Endothelial cell of umbilical vein (primary cell): ENCODE data around the gene RAB3GAP2. TPM values are rescaled to one million over a fixed set of nuclear protein-coding genes. Genes with fewer than 3 reads are reported as not detected.
A peak's percentile ranks its signal among the peaks of the same experiment; 100 is the strongest.

Experiments used
- BruUV-seq: library from RNA; stranded (reverse); fragments of 400-500 nt; replicated peaks from 2 replicates; lab custom pipeline; 2021; lab: Mats Ljungman, UMichigan
- CTCF ChIA-PET: fragments of 300-600, 350-600 bp; sonication (Branson Sonifier 250); formaldehyde crosslinking; loops from one replicate; lab custom pipeline; 2021; ENCODE audit warnings: antibody characterized with exemption, inconsistent platforms; lab: Charles Lee
- POLR2A ChIA-PET: fragments of 300-600, 350-600 bp; sonication (Branson Sonifier 250); formaldehyde crosslinking; loops from one replicate; lab custom pipeline; 2021; ENCODE audit warnings: antibody characterized with exemption, inconsistent platforms; lab: Charles Lee
- DNase-seq: peaks from one replicate; pipeline ENCODE4 v3.0.0-alpha.2; 2011; ENCODE audit warnings: low read depth, low spot score
- FAIRE-seq: peaks from 2 replicates; lab custom pipeline; 2011; peaks lifted over from hg19 to GRCh38; lab: Jason Lieb, UNC
- H2AFZ ChIP-seq: 2 replicates; pipeline ENCODE4 v1.6.0; 2012; ENCODE audit warnings: low read depth, low read length, control low read depth, inconsistent platforms
- H3K27ac ChIP-seq: 2 replicates; pipeline ENCODE4 v1.5.1; 2011; ENCODE audit warnings: low read depth, mild to moderate bottlenecking, control low read depth, low read length, moderate library complexity; ENCODE audit not compliant: insufficient read depth
- H3K27me3 ChIP-seq, 2 experiments: 2 replicates each; pipeline versions ENCODE4 v1.6.0 to v1.6.1; 2011; ENCODE audit warnings: low read length in 2 of 2, mixed read lengths in 1 of 2; ENCODE audit not compliant: control insufficient read depth in 2 of 2, insufficient read depth in 2 of 2
- H3K36me3 ChIP-seq, 2 experiments: 2 replicates in 1 of 2; 3 replicates in 1 of 2; pipeline ENCODE4 v1.5.1; 2011; ENCODE audit warnings: low read length in 2 of 2, mild to moderate bottlenecking in 1 of 2, moderate library complexity in 1 of 2; ENCODE audit not compliant: control insufficient read depth in 2 of 2, insufficient read depth in 2 of 2; ENCODE audit errors: extremely low read depth in 1 of 2
- H3K4me1 ChIP-seq: 3 replicates; pipeline ENCODE4 v1.5.1; 2011; ENCODE audit warnings: mild to moderate bottlenecking, low read length; ENCODE audit not compliant: control insufficient read depth, insufficient read depth; ENCODE audit errors: extremely low read depth
- H3K4me2 ChIP-seq: 2 replicates; pipeline ENCODE4 v1.6.1; 2011; ENCODE audit warnings: low read length, control low read depth, mixed read lengths; ENCODE audit not compliant: insufficient read depth
- H3K4me3 ChIP-seq, 3 experiments: fragments of 200-600 bp in 1 of 3; sonication (generic), shearing (Covaris generic) in 1 of 3; replicated peaks in 1 of 3; 2 replicates each; pipeline ENCODE4 v1.5.1; 2011 to 2016; ENCODE audit warnings: control low read depth in 3 of 3, low read length in 3 of 3, mild to moderate bottlenecking in 2 of 3, inconsistent platforms in 1 of 3, low read depth in 1 of 3, moderate library complexity in 1 of 3; ENCODE audit not compliant: insufficient read depth in 1 of 3
- H3K79me2 ChIP-seq: 2 replicates; pipeline ENCODE4 v1.6.0; 2012; ENCODE audit warnings: low read length, inconsistent platforms; ENCODE audit not compliant: control insufficient read depth, insufficient read depth
- H3K9ac ChIP-seq: replicated peaks from 2 replicates; pipeline ENCODE3; 2011; ENCODE audit warnings: low read length, control low read depth; ENCODE audit not compliant: insufficient read depth; ENCODE audit errors: extremely low read depth
- H3K9me1 ChIP-seq: replicated peaks from 3 replicates; pipeline ENCODE4 v1.6.0; 2011; ENCODE audit warnings: mild to moderate bottlenecking, low read length; ENCODE audit not compliant: control insufficient read depth, insufficient read depth; ENCODE audit errors: extremely low read depth
- H3K9me3 ChIP-seq: replicated peaks from 2 replicates; pipeline ENCODE4 v1.5.1; 2012; ENCODE audit warnings: low read length, inconsistent platforms; ENCODE audit not compliant: control insufficient read depth, insufficient read depth
- H4K20me1 ChIP-seq: replicated peaks from 2 replicates; pipeline ENCODE3; 2011; ENCODE audit warnings: mild to moderate bottlenecking, low read length; ENCODE audit not compliant: control insufficient read depth, insufficient read depth; ENCODE audit errors: extremely low read depth
- CTCF ChIP-seq, 2 donors: IDR thresholded peaks; 1 replicate in 1 of 2; 2 replicates in 1 of 2; pipeline ENCODE4 v1.5.1; 2011; ENCODE audit warnings: low read length in 2 of 2, mild to moderate bottlenecking in 2 of 2, moderate library complexity in 2 of 2, control low read depth in 1 of 2, inconsistent platforms in 1 of 2, low read depth in 1 of 2; ENCODE audit not compliant: insufficient read depth in 1 of 2; ENCODE audit errors: extremely low read depth in 1 of 2
- EZH2 ChIP-seq: IDR thresholded peaks from 2 replicates; pipeline ENCODE4 v1.6.1; 2012; ENCODE audit warnings: borderline replicate concordance, low read depth, mild to moderate bottlenecking, moderate library complexity, low read length, inconsistent platforms; ENCODE audit not compliant: severe bottlenecking
- FOS ChIP-seq: IDR thresholded peaks from 2 replicates; pipeline ENCODE4 v1.6.1; 2011; ENCODE audit warnings: mild to moderate bottlenecking, low read length, moderate library complexity, borderline replicate concordance; ENCODE audit not compliant: insufficient read depth
- GATA2 ChIP-seq: IDR thresholded peaks from 2 replicates; pipeline ENCODE4 v1.7.0; 2011; ENCODE audit warnings: low read depth, mild to moderate bottlenecking, moderate library complexity, mixed read lengths, low read length; ENCODE audit not compliant: insufficient read length, insufficient read depth
- JUN ChIP-seq: IDR thresholded peaks from 2 replicates; pipeline ENCODE4 v1.6.1; 2011; ENCODE audit warnings: borderline replicate concordance, low read depth; ENCODE audit not compliant: insufficient read length, insufficient read depth
- MYC ChIP-seq: IDR thresholded peaks from one replicate; pipeline ENCODE4 v1.6.1; 2011; ENCODE audit warnings: mild to moderate bottlenecking, low read depth, low read length
- POLR2A ChIP-seq: IDR thresholded peaks from 2 replicates; pipeline ENCODE4 v1.6.1; 2012; ENCODE audit warnings: low read depth, mild to moderate bottlenecking, control low read depth, low read length
- POLR2AphosphoS5 ChIP-seq: IDR thresholded peaks from 2 replicates; pipeline ENCODE4 v1.6.1; 2012; ENCODE audit warnings: low read depth, mild to moderate bottlenecking, control low read depth, low read length, moderate library complexity; ENCODE audit not compliant: insufficient read depth
- dilution Hi-C: fragments of 300-500 bp; cut with MboI; formaldehyde crosslinking; loops from one replicate; pipeline ENCODE4 v1.15.0; 2019; ENCODE audit warnings: low sequenced_read_pairs; ENCODE audit not compliant: extremely low pct_ligation_motif_present
- intact Hi-C: fragments of 100-400 bp; cut with micrococcal nuclease; formaldehyde crosslinking; loops from one replicate; pipeline ENCODE4 v1.10.0; 2022
- polyA plus RNA-seq, 4 experiments: library from polyadenylated mRNA; depleted of rRNA in 3 of 4; stranded (reverse) in 3 of 4; unstranded in 1 of 4; fragments of >200 nt; gene quantifications; 2 replicates each; pipeline versions ENCODE4 v1.2.1 to v1.2.3, GENCODE V29; 2011 to 2012; ENCODE audit warnings: missing spikeins in 1 of 4
- total RNA-seq: library from RNA; stranded (reverse); gene quantifications from 2 replicates; pipeline ENCODE4 v1.2.3, GENCODE V29; 2021
- TF ChIP-seq, protein P1 (sequence below): IDR thresholded peaks from 2 replicates; pipeline ENCODE4 v1.6.1; 2011; ENCODE audit not compliant: insufficient read depth, insufficient read length

The RAB3GAP2 gene
- total and polyA plus RNA-seq, 2 donors (not counting 3 experiments of a cell fraction or from before 2014, with no cell fraction given) = 11.1 to 37.4 TPM

- no peaks in the 10 kb centered on the region for H3K27me3 ChIP-seq
- TF ChIP-seq, protein P1, sequence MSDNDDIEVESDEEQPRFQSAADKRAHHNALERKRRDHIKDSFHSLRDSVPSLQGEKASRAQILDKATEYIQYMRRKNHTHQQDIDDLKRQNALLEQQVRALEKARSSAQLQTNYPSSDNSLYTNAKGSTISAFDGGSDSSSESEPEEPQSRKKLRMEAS = no peak
- TF ChIP-seq CTCF (IDR thresholded peaks at IDR 0.05; ENCODE audit: extremely low read depth in 1 of 2, insufficient read depth in 1 of 2, low read depth in 1 of 2, low read length in 2 of 2) = no peak
- no peak for TF ChIP-seq GATA2
- TF ChIP-seq MYC = no peak
- no peak for TF ChIP-seq EZH2
- no peak for TF ChIP-seq POLR2AphosphoS5
- no peak for TF ChIP-seq FOS
- no peak for TF ChIP-seq POLR2A
- no peak for TF ChIP-seq JUN
- no peaks in the 10 kb centered on the region for H3K79me2 ChIP-seq
- H3K9me3 ChIP-seq = no peaks in the 10 kb centered on the region
- ChIA-PET CTCF (interaction anchor here (0.9 to 1.9 kb wide), 5 partner anchors 8 to 31 kb away, joined by 3 to 8 read pairs (median 3); no protein-coding TSS in a partner anchor), POLR2A (no interaction called here)
- H3K27ac ChIP-seq = no peak overlapping the region
- H3K4me3 ChIP-seq = no peak overlapping the region
- H3K9me1 ChIP-seq = no peaks in the 10 kb centered on the region
- no peaks in the 10 kb centered on the region for H3K4me1 ChIP-seq
- no peak overlapping the region for H3K9ac ChIP-seq
- DNase-seq (no peak), FAIRE-seq (peak; percentile 8)
- BruUV-seq = no TSS peak
- dilution Hi-C loops = no loop called here
- intact Hi-C loops = no loop called here
- H3K36me3 ChIP-seq = peaks cover 3 to 10% of the 10 kb centered on the region in 2 experiments
- no peak overlapping the region for H3K4me2 ChIP-seq
- H2AFZ ChIP-seq = no peak overlapping the region
- no peaks in the 10 kb centered on the region for H4K20me1 ChIP-seq
Observed at GRCh38 chr1:220144051-220144450, 128.2 kb downstream of the RAB3GAP2 start.
